Keratinocyte (primary cell): ENCODE results near the gene RNU5B-1.

Experiments
- EZH2 ChIP-seq: IDR thresholded peaks from one replicate; pipeline ENCODE4 v1.6.1; 2012; ENCODE audit warnings: inconsistent platforms, mild to moderate bottlenecking, low read length, moderate library complexity
- TF ChIP-seq, protein P1 (sequence below), 3 experiments: IDR thresholded peaks in 1 of 3; conservative IDR thresholded peaks in 1 of 3; optimal IDR thresholded peaks in 1 of 3; 2 replicates in 2 of 3; 3 replicates in 1 of 3; pipeline versions ENCODE3 to v1.5.1; 2011; ENCODE audit warnings: low read length in 3 of 3, mild to moderate bottlenecking in 3 of 3, moderate library complexity in 2 of 3, control low read depth in 1 of 3, inconsistent platforms in 1 of 3; ENCODE audit not compliant: insufficient read depth in 2 of 3; ENCODE audit errors: extremely low read depth in 1 of 3

DNA sequence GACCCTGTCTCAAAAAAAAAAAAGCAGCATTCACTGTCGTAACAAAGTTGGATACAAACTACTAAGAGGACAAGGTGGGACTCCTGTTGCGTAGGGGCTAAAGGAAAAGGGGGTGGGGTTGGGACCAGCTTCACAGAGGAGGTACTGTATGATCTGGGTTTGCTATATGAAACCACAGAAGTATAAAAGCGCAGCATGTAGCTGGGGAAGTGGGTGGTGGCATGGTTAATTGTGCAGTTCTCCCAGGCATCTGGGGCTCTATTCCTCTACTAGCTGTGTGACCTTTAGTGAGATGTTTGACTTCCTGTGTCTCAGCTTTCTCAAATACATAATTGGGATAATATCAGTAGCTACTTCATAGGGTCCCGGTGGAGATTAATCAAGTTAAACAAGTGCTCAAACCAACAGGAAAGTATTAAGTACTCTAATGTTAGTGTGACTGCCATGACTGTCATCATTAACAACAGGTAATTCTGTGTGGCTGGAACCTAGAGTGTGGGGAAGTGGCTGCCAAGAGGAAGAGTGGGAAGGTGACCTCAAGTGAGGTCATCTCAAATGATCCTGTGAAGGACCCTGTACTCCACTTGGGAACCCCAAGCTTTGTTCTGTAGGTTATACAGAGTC lies 29.3 kb upstream of the RNU5B-1 start:
- TF ChIP-seq, protein P1, sequence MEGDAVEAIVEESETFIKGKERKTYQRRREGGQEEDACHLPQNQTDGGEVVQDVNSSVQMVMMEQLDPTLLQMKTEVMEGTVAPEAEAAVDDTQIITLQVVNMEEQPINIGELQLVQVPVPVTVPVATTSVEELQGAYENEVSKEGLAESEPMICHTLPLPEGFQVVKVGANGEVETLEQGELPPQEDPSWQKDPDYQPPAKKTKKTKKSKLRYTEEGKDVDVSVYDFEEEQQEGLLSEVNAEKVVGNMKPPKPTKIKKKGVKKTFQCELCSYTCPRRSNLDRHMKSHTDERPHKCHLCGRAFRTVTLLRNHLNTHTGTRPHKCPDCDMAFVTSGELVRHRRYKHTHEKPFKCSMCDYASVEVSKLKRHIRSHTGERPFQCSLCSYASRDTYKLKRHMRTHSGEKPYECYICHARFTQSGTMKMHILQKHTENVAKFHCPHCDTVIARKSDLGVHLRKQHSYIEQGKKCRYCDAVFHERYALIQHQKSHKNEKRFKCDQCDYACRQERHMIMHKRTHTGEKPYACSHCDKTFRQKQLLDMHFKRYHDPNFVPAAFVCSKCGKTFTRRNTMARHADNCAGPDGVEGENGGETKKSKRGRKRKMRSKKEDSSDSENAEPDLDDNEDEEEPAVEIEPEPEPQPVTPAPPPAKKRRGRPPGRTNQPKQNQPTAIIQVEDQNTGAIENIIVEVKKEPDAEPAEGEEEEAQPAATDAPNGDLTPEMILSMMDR (optimal IDR thresholded peaks at IDR 0.05 in 1 of 3, IDR thresholded peaks at IDR 0.05 in 1 of 3, conservative IDR thresholded peaks at IDR 0.05 in 1 of 3; ENCODE audit: extremely low read depth in 1 of 3, insufficient read depth in 2 of 3, low read length in 3 of 3), result no peak
- TF ChIP-seq EZH2, result no peak
